Retinal pigment epithelial cell (primary cell): ENCODE data around the gene CRYGA.

Source experiments
- DNase-seq: peaks from one replicate; pipeline ENCODE4 v3.0.0-alpha.2; 2010; ENCODE audit warnings: low read depth
- H3K4me3 ChIP-seq: 2 replicates; pipeline ENCODE4 v1.5.1; 2011; ENCODE audit warnings: mild to moderate bottlenecking, low read length, control low read depth, moderate library complexity
- CTCF ChIP-seq: conservative IDR thresholded peaks from 2 replicates; pipeline ENCODE4 v1.5.1; 2011; ENCODE audit warnings: low read depth, low read length, control low read depth, inconsistent platforms

The CRYGA gene

GRCh38 chr2:208192611-208193236 lies 29.3 kb upstream of the CRYGA start:
- no peak overlapping the region for H3K4me3 ChIP-seq
- no peak for TF ChIP-seq CTCF
- no peak for DNase-seq

- no peak for TF ChIP-seq CTCF
- no peak within 1 kb of the TSS for H3K4me3 ChIP-seq
- no peak for DNase-seq
These were observed 26.6 kb upstream of the CRYGA start, which contains the start of gene C2orf80 for GRCh38 chr2:208189810-208190503. C2orf80 (minus strand) TSS chr2:208190030; CDS start chr2:208186986, 3,044 bp downstream.

- no peak for TF ChIP-seq CTCF
- H3K4me3 ChIP-seq: no peak overlapping the region
- DNase-seq: no peak
These were observed 25.9 kb upstream of the CRYGA start for GRCh38 chr2:208189069-208189809.

- no peak overlapping the region for H3K4me3 ChIP-seq
- DNase-seq: no peak
- no peak for TF ChIP-seq CTCF
These were observed 23.5 kb upstream of the CRYGA start for GRCh38 chr2:208186893-208187292.

- no peak for DNase-seq
- no peak overlapping the region for H3K4me3 ChIP-seq
- TF ChIP-seq CTCF: no peak
These were observed 23.1 kb upstream of the CRYGA start for GRCh38 chr2:208186465-208186864.

GRCh38 chr2:208183972-208184705 lies 20.8 kb upstream of the CRYGA start:
- DNase-seq: no peak
- no peak overlapping the region for H3K4me3 ChIP-seq

More at GRCh38 chr2:208183972-208184705, 20.8 kb upstream of the CRYGA start:
- no peak for TF ChIP-seq CTCF
